Astrocyte (in vitro differentiated cells and primary cell): Measurements from ENCODE around the gene PCDHB16.
"Not testable (repeated sequence)": the region's sequence is repeated elsewhere in the genome, so short reads cannot be mapped to it uniquely, and the experiment has no call there.

ENCODE experiments used
- CTCF ChIP-seq: IDR thresholded peaks from 2 replicates; pipeline ENCODE4 v1.5.1; 2011; ENCODE audit warnings: low read depth, mild to moderate bottlenecking, inconsistent platforms, low read length, moderate library complexity; ENCODE audit not compliant: insufficient read depth
- EZH2 ChIP-seq: IDR thresholded peaks from 2 replicates; pipeline ENCODE4 v1.6.1; 2012; ENCODE audit warnings: mild to moderate bottlenecking, low read length, inconsistent platforms; ENCODE audit not compliant: insufficient read depth

DNA sequence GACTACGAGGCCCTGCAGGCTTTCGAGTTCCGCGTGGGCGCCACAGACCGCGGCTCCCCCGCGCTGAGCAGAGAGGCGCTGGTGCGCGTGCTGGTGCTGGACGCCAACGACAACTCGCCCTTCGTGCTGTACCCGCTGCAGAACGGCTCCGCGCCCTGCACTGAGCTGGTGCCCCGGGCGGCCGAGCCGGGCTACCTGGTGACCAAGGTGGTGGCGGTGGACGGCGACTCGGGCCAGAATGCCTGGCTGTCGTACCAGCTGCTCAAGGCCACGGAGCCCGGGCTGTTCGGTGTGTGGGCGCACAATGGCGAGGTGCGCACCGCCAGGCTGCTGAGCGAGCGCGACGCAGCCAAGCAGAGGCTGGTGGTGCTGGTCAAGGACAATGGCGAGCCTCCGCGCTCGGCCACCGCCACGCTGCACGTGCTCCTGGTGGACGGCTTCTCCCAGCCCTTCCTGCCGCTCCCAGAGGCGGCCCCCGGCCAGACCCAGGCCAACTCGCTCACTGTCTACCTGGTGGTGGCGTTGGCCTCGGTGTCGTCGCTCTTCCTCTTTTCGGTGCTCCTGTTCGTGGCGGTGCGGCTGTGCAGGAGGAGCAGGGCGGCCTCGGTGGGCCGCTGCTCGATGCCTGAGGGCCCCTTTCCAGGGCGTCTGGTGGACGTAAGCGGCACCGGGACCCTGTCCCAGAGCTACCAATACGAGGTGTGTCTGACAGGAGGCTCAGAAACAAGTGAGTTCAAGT is 2.1 kb downstream of the PCDHB16 start:
- TF ChIP-seq CTCF, EZH2: not testable (repeated sequence)
